A673 (cell line): ENCODE results near the gene NFATC3.

Source experiments
- EZH2 ChIP-seq: fragments of 200-600 bp; sonication (generic); IDR thresholded peaks from 2 replicates; pipeline ENCODE4 v1.6.1; 2017; ENCODE audit warnings: borderline replicate concordance, low read depth, mild to moderate bottlenecking, mixed read lengths, antibody characterized with exemption, low read length; ENCODE audit not compliant: poor library complexity, severe bottlenecking
- TF ChIP-seq, protein P1 (sequence below): fragments of 300-800, 200-600 bp; sonication (generic); conservative IDR thresholded peaks from 2 replicates; pipeline ENCODE4 v1.5.1; 2017; ENCODE audit warnings: low read depth, mild to moderate bottlenecking, antibody characterized with exemption, low read length, moderate library complexity, mixed read lengths

- no peak for TF ChIP-seq EZH2
- TF ChIP-seq, protein P1, sequence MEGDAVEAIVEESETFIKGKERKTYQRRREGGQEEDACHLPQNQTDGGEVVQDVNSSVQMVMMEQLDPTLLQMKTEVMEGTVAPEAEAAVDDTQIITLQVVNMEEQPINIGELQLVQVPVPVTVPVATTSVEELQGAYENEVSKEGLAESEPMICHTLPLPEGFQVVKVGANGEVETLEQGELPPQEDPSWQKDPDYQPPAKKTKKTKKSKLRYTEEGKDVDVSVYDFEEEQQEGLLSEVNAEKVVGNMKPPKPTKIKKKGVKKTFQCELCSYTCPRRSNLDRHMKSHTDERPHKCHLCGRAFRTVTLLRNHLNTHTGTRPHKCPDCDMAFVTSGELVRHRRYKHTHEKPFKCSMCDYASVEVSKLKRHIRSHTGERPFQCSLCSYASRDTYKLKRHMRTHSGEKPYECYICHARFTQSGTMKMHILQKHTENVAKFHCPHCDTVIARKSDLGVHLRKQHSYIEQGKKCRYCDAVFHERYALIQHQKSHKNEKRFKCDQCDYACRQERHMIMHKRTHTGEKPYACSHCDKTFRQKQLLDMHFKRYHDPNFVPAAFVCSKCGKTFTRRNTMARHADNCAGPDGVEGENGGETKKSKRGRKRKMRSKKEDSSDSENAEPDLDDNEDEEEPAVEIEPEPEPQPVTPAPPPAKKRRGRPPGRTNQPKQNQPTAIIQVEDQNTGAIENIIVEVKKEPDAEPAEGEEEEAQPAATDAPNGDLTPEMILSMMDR: no peak
Observed at GRCh38 chr16:68233835-68234187, 148.6 kb downstream of the NFATC3 start.
